ENCODE data around the gene SMC1A.

GRCh38 chrX:53362449-53362848, 60.0 kb downstream of the SMC1A start:
- no peak for TF ChIP-seq CTCF (IDR thresholded peaks at IDR 0.05; ENCODE audit: low read length)
- TF ChIP-seq EZH2 (optimal IDR thresholded peaks at IDR 0.05; ENCODE audit: low read depth, low read length): no peak

All from MM.1S (cell line).